Measurements from ENCODE around the gene DRAXIN. TPM values are rescaled to one million over a fixed set of nuclear protein-coding genes. Genes with fewer than 3 reads are reported as not detected.

The DRAXIN gene
- polyA plus RNA-seq, 1 donor (not counting 4 experiments of a cell fraction or from before 2014, with no cell fraction given) = not detected

GRCh38 chr1:11772458-11772857 is 80.9 kb downstream of the DRAXIN start:
- no peak for FAIRE-seq
- Histone ChIP-seq H3K9me1 (ENCODE audit: control insufficient read depth, extremely low read depth, insufficient read depth, low read length) (no peaks in the 10 kb centered on the region), H3K9ac (ENCODE audit: control insufficient read depth, extremely low read depth, insufficient read depth, low read length) (no peak overlapping the region), H3K36me3 (ENCODE audit: control insufficient read depth in 2 of 2, extremely low read depth in 1 of 2, insufficient read depth in 2 of 2, low read length in 2 of 2) (no peaks in the 10 kb centered on the region), H3K4me2 (ENCODE audit: control insufficient read depth, extremely low read depth, insufficient read depth, low read depth, low read length) (no peak overlapping the region), H3K79me2 (ENCODE audit: control insufficient read depth, insufficient read depth, low read length) (no peaks in the 10 kb centered on the region), H3K27ac (ENCODE audit: control insufficient read depth, insufficient read depth, low read length) (no peak overlapping the region), H3K27me3 (ENCODE audit: control insufficient read depth, extremely low read depth, insufficient read depth, low read length) (peaks cover 4% of the 10 kb centered on the region), H3K4me3 (ENCODE audit: control insufficient read depth in 2 of 3, extremely low read depth in 1 of 3, insufficient read depth in 2 of 3, low read depth in 1 of 3, low read length in 3 of 3) (no peak overlapping the region), H3K4me1 (ENCODE audit: control insufficient read depth, extremely low read depth, insufficient read depth, low read length) (no peaks in the 10 kb centered on the region), H3K9me3 (ENCODE audit: control insufficient read depth, low read depth, low read length) (no peaks in the 10 kb centered on the region), H2AFZ (ENCODE audit: control insufficient read depth, low read length) (no peak overlapping the region), H4K20me1 (ENCODE audit: control insufficient read depth, extremely low read depth, insufficient read depth, low read length) (no peaks in the 10 kb centered on the region)
- TF ChIP-seq, protein P1, sequence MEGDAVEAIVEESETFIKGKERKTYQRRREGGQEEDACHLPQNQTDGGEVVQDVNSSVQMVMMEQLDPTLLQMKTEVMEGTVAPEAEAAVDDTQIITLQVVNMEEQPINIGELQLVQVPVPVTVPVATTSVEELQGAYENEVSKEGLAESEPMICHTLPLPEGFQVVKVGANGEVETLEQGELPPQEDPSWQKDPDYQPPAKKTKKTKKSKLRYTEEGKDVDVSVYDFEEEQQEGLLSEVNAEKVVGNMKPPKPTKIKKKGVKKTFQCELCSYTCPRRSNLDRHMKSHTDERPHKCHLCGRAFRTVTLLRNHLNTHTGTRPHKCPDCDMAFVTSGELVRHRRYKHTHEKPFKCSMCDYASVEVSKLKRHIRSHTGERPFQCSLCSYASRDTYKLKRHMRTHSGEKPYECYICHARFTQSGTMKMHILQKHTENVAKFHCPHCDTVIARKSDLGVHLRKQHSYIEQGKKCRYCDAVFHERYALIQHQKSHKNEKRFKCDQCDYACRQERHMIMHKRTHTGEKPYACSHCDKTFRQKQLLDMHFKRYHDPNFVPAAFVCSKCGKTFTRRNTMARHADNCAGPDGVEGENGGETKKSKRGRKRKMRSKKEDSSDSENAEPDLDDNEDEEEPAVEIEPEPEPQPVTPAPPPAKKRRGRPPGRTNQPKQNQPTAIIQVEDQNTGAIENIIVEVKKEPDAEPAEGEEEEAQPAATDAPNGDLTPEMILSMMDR (optimal IDR thresholded peaks at IDR 0.05 in 1 of 3, IDR thresholded peaks at IDR 0.05 in 1 of 3, conservative IDR thresholded peaks at IDR 0.05 in 1 of 3; ENCODE audit: extremely low read depth in 1 of 3, insufficient read depth in 2 of 3, low read length in 3 of 3) = no peak
- no peak for TF ChIP-seq EZH2 (IDR thresholded peaks at IDR 0.05; ENCODE audit: low read length)
- dilution Hi-C loops (cut with MboI; ENCODE audit: extremely low pct_ligation_motif_present, low sequenced_read_pairs) = no loop called here
- DNase-seq (ENCODE audit: low read depth, low spot score) = no peak

DNA sequence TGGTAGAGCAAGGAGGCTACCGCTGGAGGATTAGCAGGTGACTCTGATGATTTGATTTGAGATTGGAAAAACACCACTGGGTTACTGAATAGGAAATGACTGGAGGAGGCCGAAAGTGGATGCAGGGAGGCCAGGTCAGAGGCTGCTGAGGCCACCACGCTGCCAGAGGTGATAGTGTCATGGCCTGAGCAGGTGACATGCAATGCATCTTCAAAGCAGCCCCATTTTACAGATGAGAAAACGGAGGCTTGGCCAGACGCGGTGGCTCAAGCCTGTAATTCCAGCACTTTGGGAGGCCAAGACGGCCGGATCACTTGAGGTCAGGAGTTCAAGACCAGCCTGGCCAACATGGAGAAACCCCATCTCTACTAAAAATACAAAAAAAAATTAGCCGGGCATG is 83.2 kb downstream of the DRAXIN start:
- H3K9me3 ChIP-seq (ENCODE audit: control insufficient read depth, low read depth, low read length) = no peaks in the 10 kb centered on the region
- dilution Hi-C loops (cut with MboI; ENCODE audit: extremely low pct_ligation_motif_present, low sequenced_read_pairs) = no loop called here
- no peaks in the 10 kb centered on the region for H3K79me2 ChIP-seq (ENCODE audit: control insufficient read depth, insufficient read depth, low read length)
- H4K20me1 ChIP-seq (ENCODE audit: control insufficient read depth, extremely low read depth, insufficient read depth, low read length) = no peaks in the 10 kb centered on the region
- no peaks in the 10 kb centered on the region for H3K36me3 ChIP-seq (ENCODE audit: control insufficient read depth in 2 of 2, extremely low read depth in 1 of 2, insufficient read depth in 2 of 2, low read length in 2 of 2)
- no peak overlapping the region for H3K27ac ChIP-seq (ENCODE audit: control insufficient read depth, insufficient read depth, low read length)
- H3K4me2 ChIP-seq (ENCODE audit: control insufficient read depth, extremely low read depth, insufficient read depth, low read depth, low read length) = no peak overlapping the region
- no peak for DNase-seq (ENCODE audit: low read depth, low spot score)
- no peak overlapping the region for H3K9ac ChIP-seq (ENCODE audit: control insufficient read depth, extremely low read depth, insufficient read depth, low read length)
- FAIRE-seq = no peak
- H3K4me1 ChIP-seq (ENCODE audit: control insufficient read depth, extremely low read depth, insufficient read depth, low read length) = no peaks in the 10 kb centered on the region
- no peaks in the 10 kb centered on the region for H3K27me3 ChIP-seq (ENCODE audit: control insufficient read depth, extremely low read depth, insufficient read depth, low read length)
- TF ChIP-seq, protein P1 (optimal IDR thresholded peaks at IDR 0.05 in 1 of 3, IDR thresholded peaks at IDR 0.05 in 1 of 3, conservative IDR thresholded peaks at IDR 0.05 in 1 of 3; ENCODE audit: extremely low read depth in 1 of 3, insufficient read depth in 2 of 3, low read length in 3 of 3) = no peak
- no peak for TF ChIP-seq EZH2 (IDR thresholded peaks at IDR 0.05; ENCODE audit: low read length)
- no peak overlapping the region for H3K4me3 ChIP-seq (ENCODE audit: control insufficient read depth in 2 of 3, extremely low read depth in 1 of 3, insufficient read depth in 2 of 3, low read depth in 1 of 3, low read length in 3 of 3)
- H3K9me1 ChIP-seq (ENCODE audit: control insufficient read depth, extremely low read depth, insufficient read depth, low read length) = no peaks in the 10 kb centered on the region
- H2AFZ ChIP-seq (ENCODE audit: control insufficient read depth, low read length) = no peak overlapping the region

Other genes with a start within 250 kb of the DRAXIN start
- 0.01 TPM in 1 of 3 replicates, not detected in the others for gene DISP3, start 212.6 kb upstream of the DRAXIN start, polyA plus RNA-seq
- gene FBXO2, start 37.3 kb upstream of the DRAXIN start, polyA plus RNA-seq = 42.2 to 83.7 TPM (median 65.9 TPM) in 3 replicates
- gene FBXO44, start 36.8 kb upstream of the DRAXIN start, polyA plus RNA-seq = 23.1 to 39.9 TPM (median 25.8 TPM) in 3 replicates
- gene FBXO6, start 27.5 kb upstream of the DRAXIN start, polyA plus RNA-seq = 10.9 to 24.0 TPM (median 11.2 TPM) in 3 replicates
- 24.8 to 31.6 TPM (median 26.4 TPM) in 3 replicates for gene MAD2L2, start 10.6 kb upstream of the DRAXIN start, polyA plus RNA-seq
- 36.7 to 75.6 TPM (median 65.8 TPM) in 3 replicates for gene AGTRAP, start 44.4 kb downstream of the DRAXIN start, polyA plus RNA-seq
- gene C1orf167, start 70.5 kb downstream of the DRAXIN start, polyA plus RNA-seq = not detected in 3 replicates
- gene MTHFR, start 114.3 kb downstream of the DRAXIN start, polyA plus RNA-seq = 5.1 to 8.3 TPM (median 5.2 TPM) in 3 replicates
- gene CLCN6, start 114.5 kb downstream of the DRAXIN start, polyA plus RNA-seq = 5.2 to 9.8 TPM (median 7.4 TPM) in 3 replicates
- not detected in 3 replicates for gene NPPA, start 156.1 kb downstream of the DRAXIN start, polyA plus RNA-seq
- not detected in 3 replicates for gene NPPB, start 167.2 kb downstream of the DRAXIN start, polyA plus RNA-seq
- 26.7 to 51.9 TPM (median 31.1 TPM) in 3 replicates for gene KIAA2013, start 234.7 kb downstream of the DRAXIN start, polyA plus RNA-seq
- gene PLOD1, start 243.0 kb downstream of the DRAXIN start, polyA plus RNA-seq = 63.6 to 91.9 TPM (median 88.4 TPM) in 3 replicates